ENCODE data around the gene CCDC192. TPM values are rescaled to one million over a fixed set of nuclear protein-coding genes. Genes with fewer than 3 reads are reported as not detected.

CCDC192 gene
- total RNA-seq, 1 experiment from 2014 or later, result not detected

GRCh38 chr5:127969002-127969401, 265.8 kb downstream of the CCDC192 start:
- no peaks in the 10 kb centered on the region for H3K4me1 ChIP-seq
- no peak overlapping the region for H3K27ac ChIP-seq
- no peaks in the 10 kb centered on the region for H3K9me3 ChIP-seq (replicated peaks)
- DNase-seq, result no peak
- no peaks in the 10 kb centered on the region for H3K36me3 ChIP-seq
- no peaks in the 10 kb centered on the region for H3K27me3 ChIP-seq
- no peak overlapping the region for H3K4me3 ChIP-seq

GRCh38 chr5:127969651-127970050, 266.5 kb downstream of the CCDC192 start:
- no peak for DNase-seq
- H3K27ac ChIP-seq, result no peak overlapping the region
- H3K36me3 ChIP-seq, result no peaks in the 10 kb centered on the region
- no peaks in the 10 kb centered on the region for H3K9me3 ChIP-seq (replicated peaks)
- no peaks in the 10 kb centered on the region for H3K27me3 ChIP-seq
- H3K4me3 ChIP-seq, result no peak overlapping the region
- H3K4me1 ChIP-seq, result no peaks in the 10 kb centered on the region

- H3K9me3 ChIP-seq (replicated peaks), result no peaks in the 10 kb centered on the region
Observed at GRCh38 chr5:127970081-127970480, 266.9 kb downstream of the CCDC192 start.

GRCh38 chr5:127970854-127971425, 267.7 kb downstream of the CCDC192 start:
- Histone ChIP-seq H3K36me3 (no peaks in the 10 kb centered on the region), H3K27ac (no peak overlapping the region), H3K27me3 (no peaks in the 10 kb centered on the region), H3K4me1 (no peaks in the 10 kb centered on the region), H3K4me3 (no peak overlapping the region), H3K9me3 (replicated peaks) (no peaks in the 10 kb centered on the region)
- DNase-seq, result no peak

More at GRCh38 chr5:127970081-127970480, 266.9 kb downstream of the CCDC192 start:
- H3K36me3 ChIP-seq, result no peaks in the 10 kb centered on the region
- H3K27ac ChIP-seq, result no peak overlapping the region
- H3K27me3 ChIP-seq, result no peaks in the 10 kb centered on the region
- no peak overlapping the region for H3K4me3 ChIP-seq
- no peaks in the 10 kb centered on the region for H3K4me1 ChIP-seq
- no peak for DNase-seq

- no peak for DNase-seq
- Histone ChIP-seq H3K4me3 (no peak overlapping the region), H3K27me3 (no peaks in the 10 kb centered on the region), H3K36me3 (no peaks in the 10 kb centered on the region), H3K9me3 (replicated peaks) (no peaks in the 10 kb centered on the region), H3K4me1 (no peaks in the 10 kb centered on the region), H3K27ac (no peak overlapping the region)
Observed at GRCh38 chr5:127975961-127976360, 272.8 kb downstream of the CCDC192 start.

- H3K4me3 ChIP-seq, result no peak overlapping the region
- H3K36me3 ChIP-seq, result no peaks in the 10 kb centered on the region
- no peak for DNase-seq
- no peaks in the 10 kb centered on the region for H3K9me3 ChIP-seq (replicated peaks)
- H3K27ac ChIP-seq, result no peak overlapping the region
- H3K4me1 ChIP-seq, result no peaks in the 10 kb centered on the region
- no peaks in the 10 kb centered on the region for H3K27me3 ChIP-seq
Observed at GRCh38 chr5:127976525-127976924, 273.3 kb downstream of the CCDC192 start.

- DNase-seq, result no peak
- no peaks in the 10 kb centered on the region for H3K27me3 ChIP-seq
Observed at GRCh38 chr5:127976991-127977717, 274.0 kb downstream of the CCDC192 start.

GRCh38 chr5:127978738-127979300, 275.6 kb downstream of the CCDC192 start:
- H3K9me3 ChIP-seq (replicated peaks), result no peaks in the 10 kb centered on the region
- no peak overlapping the region for H3K27ac ChIP-seq
- DNase-seq, result no peak

More at GRCh38 chr5:127976991-127977717, 274.0 kb downstream of the CCDC192 start:
- Histone ChIP-seq H3K4me1 (no peaks in the 10 kb centered on the region), H3K9me3 (replicated peaks) (no peaks in the 10 kb centered on the region), H3K4me3 (no peak overlapping the region), H3K36me3 (no peaks in the 10 kb centered on the region), H3K27ac (no peak overlapping the region)

GRCh38 chr5:127979475-127979874, 276.3 kb downstream of the CCDC192 start:
- no peak overlapping the region for H3K27ac ChIP-seq
- H3K9me3 ChIP-seq (replicated peaks), result no peaks in the 10 kb centered on the region
- no peaks in the 10 kb centered on the region for H3K36me3 ChIP-seq
- no peaks in the 10 kb centered on the region for H3K4me1 ChIP-seq
- DNase-seq, result no peak
- H3K27me3 ChIP-seq, result no peaks in the 10 kb centered on the region
- no peak overlapping the region for H3K4me3 ChIP-seq

More at GRCh38 chr5:127978738-127979300, 275.6 kb downstream of the CCDC192 start:
- no peaks in the 10 kb centered on the region for H3K36me3 ChIP-seq
- H3K4me1 ChIP-seq, result no peaks in the 10 kb centered on the region
- no peak overlapping the region for H3K4me3 ChIP-seq
- no peaks in the 10 kb centered on the region for H3K27me3 ChIP-seq

GRCh38 chr5:127980843-127981242, 277.7 kb downstream of the CCDC192 start:
- Histone ChIP-seq H3K27ac (no peak overlapping the region), H3K36me3 (no peaks in the 10 kb centered on the region), H3K9me3 (replicated peaks) (no peaks in the 10 kb centered on the region)

GRCh38 chr5:127981498-127981897, 278.3 kb downstream of the CCDC192 start:
- H3K27me3 ChIP-seq, result no peaks in the 10 kb centered on the region
- no peak for DNase-seq
- H3K36me3 ChIP-seq, result no peaks in the 10 kb centered on the region
- H3K4me3 ChIP-seq, result no peak overlapping the region
- H3K4me1 ChIP-seq, result no peaks in the 10 kb centered on the region
- no peaks in the 10 kb centered on the region for H3K9me3 ChIP-seq (replicated peaks)
- H3K27ac ChIP-seq, result no peak overlapping the region

More at GRCh38 chr5:127980843-127981242, 277.7 kb downstream of the CCDC192 start:
- H3K4me3 ChIP-seq, result no peak overlapping the region
- no peaks in the 10 kb centered on the region for H3K4me1 ChIP-seq
- DNase-seq, result no peak
- no peaks in the 10 kb centered on the region for H3K27me3 ChIP-seq

- Histone ChIP-seq H3K27me3 (no peaks in the 10 kb centered on the region), H3K27ac (no peak overlapping the region), H3K9me3 (replicated peaks) (no peaks in the 10 kb centered on the region), H3K4me1 (peaks cover 13% of the 10 kb centered on the region), H3K36me3 (no peaks in the 10 kb centered on the region), H3K4me3 (no peak overlapping the region)
- DNase-seq, result peak in 1 of 2 experiments; percentile 6
Observed at GRCh38 chr5:127985811-127986325, 282.7 kb downstream of the CCDC192 start.

GRCh38 chr5:127987354-127988145, 284.4 kb downstream of the CCDC192 start:
- peak overlapping the region; percentile 47 for H3K27ac ChIP-seq
- peaks cover 13% of the 10 kb centered on the region for H3K4me1 ChIP-seq
- H3K4me3 ChIP-seq, result no peak overlapping the region
- H3K27me3 ChIP-seq, result no peaks in the 10 kb centered on the region
- no peaks in the 10 kb centered on the region for H3K9me3 ChIP-seq (replicated peaks)
- peak; percentile 4 to 22 for DNase-seq
- no peaks in the 10 kb centered on the region for H3K36me3 ChIP-seq

GRCh38 chr5:127988146-127988760, 285.1 kb downstream of the CCDC192 start:
- peak; percentile 76 to 79 for DNase-seq
- Histone ChIP-seq H3K4me1 (peaks cover 13% of the 10 kb centered on the region), H3K27ac (peak overlapping the region; percentile 47), H3K36me3 (no peaks in the 10 kb centered on the region), H3K9me3 (replicated peaks) (no peaks in the 10 kb centered on the region), H3K27me3 (no peaks in the 10 kb centered on the region), H3K4me3 (no peak overlapping the region)

Measured in SJCRH30 (cell line).